HCT116 (cell line): Measurements from ENCODE around the gene CDKN1A.

Experiments used
- CTCF ChIP-seq, 3 experiments: fragments of 200-600 bp in 1 of 3; sonication (generic) in 1 of 3; IDR thresholded peaks in 2 of 3; conservative IDR thresholded peaks in 1 of 3; 2 replicates each; pipeline ENCODE4 v1.5.1; 2012 to 2017; ENCODE audit warnings: low read depth in 2 of 3, low read length in 2 of 3, antibody characterized with exemption in 1 of 3, borderline replicate concordance in 1 of 3, control low read depth in 1 of 3, mild to moderate bottlenecking in 1 of 3, mixed read lengths in 1 of 3, mixed run types in 1 of 3, moderate library complexity in 1 of 3; ENCODE audit not compliant: insufficient read depth in 1 of 3
- EGR1 ChIP-seq: IDR thresholded peaks from 2 replicates; pipeline ENCODE4 v1.6.1; 2012; ENCODE audit warnings: low read depth
- EZH2 ChIP-seq: fragments of 200-600 bp; sonication (generic); IDR thresholded peaks from 2 replicates; pipeline ENCODE4 v1.6.1; 2017; ENCODE audit warnings: antibody characterized with exemption, mixed run types
- EZH2phosphoT487 ChIP-seq: fragments of 200-600 bp; IDR thresholded peaks from 2 replicates; pipeline ENCODE4 v1.6.1; 2018; ENCODE audit warnings: antibody characterized with exemption, borderline replicate concordance
- MAX ChIP-seq: IDR thresholded peaks from 2 replicates; pipeline ENCODE4 v1.6.1; 2012
- POLR2A ChIP-seq: IDR thresholded peaks from 2 replicates; pipeline ENCODE4 v1.7.0; 2011; ENCODE audit warnings: borderline replicate concordance; ENCODE audit not compliant: insufficient read depth, insufficient read length; ENCODE audit errors: extremely low read depth
- SRF ChIP-seq: IDR thresholded peaks from 2 replicates; pipeline ENCODE4 v1.6.1; 2012; ENCODE audit warnings: low read depth

GRCh38 chr6:36725581-36725980 lies 47.1 kb downstream of the CDKN1A start:
- TF ChIP-seq MAX (no peak), POLR2A (no peak), EZH2 (no peak), SRF (no peak), EZH2phosphoT487 (no peak), CTCF (IDR thresholded peaks at IDR 0.05 in 2 of 3, conservative IDR thresholded peaks at IDR 0.05 in 1 of 3; ENCODE audit: borderline replicate concordance in 1 of 3, insufficient read depth in 1 of 3, low read depth in 2 of 3, low read length in 2 of 3) (no peak), EGR1 (no peak)
